Stimulated activated CD4-positive, alpha-beta T cell treated with anti-CD3 and anti-CD28 coated beads, Interleukin-12 subunit alpha, Interleukin-12 subunit beta, amount 100 ng/mL, for 48 hours (primary cell): Measurements from ENCODE around the gene MROH8.

Experiments used
- DNase-seq, 3 donors: peaks; one replicate each; pipeline ENCODE4 v3.0.0-alpha.2; 2020; ENCODE audit warnings: low read depth in 2 of 3, low spot score in 1 of 3

The MROH8 gene

GRCh38 chr20:37200376-37200775, 21.0 kb upstream of the MROH8 start:
- no peak for DNase-seq

- DNase-seq = no peak
These were observed 19.7 kb upstream of the MROH8 start for GRCh38 chr20:37198932-37199660.

- DNase-seq = no peak
These were observed 15.5 kb upstream of the MROH8 start for GRCh38 chr20:37194621-37195417.

- DNase-seq = no peak
These were observed 14.5 kb upstream of the MROH8 start for GRCh38 chr20:37193821-37194220.

- no peak for DNase-seq
These were observed 13.9 kb upstream of the MROH8 start for GRCh38 chr20:37193226-37193625.

- peak; percentile 23 to 66 (median 62) for DNase-seq
These were observed 12.9 kb upstream of the MROH8 start for GRCh38 chr20:37192137-37192854.

- DNase-seq = no peak
These were observed 11.2 kb upstream of the MROH8 start for GRCh38 chr20:37190354-37191112.

- DNase-seq = no peak
These were observed 10.2 kb upstream of the MROH8 start for GRCh38 chr20:37189416-37190016.

- no peak for DNase-seq
These were observed 9.4 kb upstream of the MROH8 start for GRCh38 chr20:37188787-37189186.

GRCh38 chr20:37185686-37186085, 6.3 kb upstream of the MROH8 start:
- no peak for DNase-seq

- no peak for DNase-seq
These were observed 556 bp upstream of the MROH8 start for GRCh38 chr20:37179683-37180524.

GRCh38 chr20:37172836-37173235, 6.5 kb downstream of the MROH8 start:
- no peak for DNase-seq

GRCh38 chr20:37166867-37167266, 12.5 kb downstream of the MROH8 start:
- DNase-seq = no peak

- DNase-seq = no peak
These were observed 14.3 kb downstream of the MROH8 start for GRCh38 chr20:37165031-37165430.

GRCh38 chr20:37163832-37164554, 15.4 kb downstream of the MROH8 start:
- no peak for DNase-seq

GRCh38 chr20:37162646-37163045, 16.7 kb downstream of the MROH8 start:
- DNase-seq = no peak

GRCh38 chr20:37161830-37162549, 17.4 kb downstream of the MROH8 start:
- no peak for DNase-seq

- DNase-seq = no peak
These were observed 18.7 kb downstream of the MROH8 start for GRCh38 chr20:37160683-37161082.

- DNase-seq = no peak
These were observed 21.1 kb downstream of the MROH8 start for GRCh38 chr20:37158248-37158647.
